Activated CD8-positive, alpha-beta memory T cell treated with anti-CD3 and anti-CD28 coated beads for 4 hours (primary cell): ENCODE data around the gene STEAP1.

Experiments used
- DNase-seq, 2 donors: peaks; one replicate each; pipeline ENCODE4 v3.0.0-alpha.2; 2020; ENCODE audit warnings: low read depth in 2 of 2

The STEAP1 gene

DNA sequence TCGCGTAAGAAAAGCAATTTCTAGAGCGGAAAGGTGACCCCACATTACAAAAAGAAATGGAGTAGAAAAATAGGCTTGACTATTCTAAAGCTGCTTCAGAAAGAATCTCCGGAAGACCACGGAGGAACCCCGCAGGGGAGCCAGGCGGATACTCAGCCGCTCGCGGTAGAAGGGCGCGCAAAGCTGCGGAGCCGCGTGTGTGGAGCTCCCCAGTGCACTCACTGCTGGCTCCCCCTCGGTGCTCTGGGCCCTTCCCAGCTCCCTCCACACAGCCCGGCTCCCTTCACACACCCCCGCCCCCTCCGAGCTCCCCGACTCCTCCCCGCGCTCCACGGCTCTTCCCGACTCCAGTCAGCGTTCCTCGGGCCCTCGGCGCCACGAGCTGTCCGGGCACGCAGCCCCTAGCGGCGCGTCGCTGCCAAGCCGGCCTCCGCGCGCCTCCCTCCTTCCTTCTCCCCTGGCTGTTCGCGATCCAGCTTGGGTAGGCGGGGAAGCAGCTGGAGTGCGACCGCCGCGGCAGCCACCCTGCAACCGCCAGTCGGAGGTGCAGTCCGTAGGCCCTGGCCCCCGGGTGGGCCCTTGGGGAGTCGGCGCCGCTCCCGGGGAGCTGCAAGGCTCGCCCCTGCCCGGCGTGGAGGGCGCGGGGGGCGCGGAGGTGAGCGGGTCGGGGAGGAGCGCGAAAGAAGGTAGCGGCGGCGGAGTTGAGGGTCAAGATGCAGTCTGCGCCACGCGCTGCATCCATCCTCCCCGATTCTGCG, 57.3 kb downstream of the STEAP1 start, which contains the start of gene STEAP2:
TSS of gene STEAP2 (plus strand) at position 350 of the 758 bp plus-strand sequence. CDS start 13,343 bp downstream, outside the sequence.
- no peak for DNase-seq

- no peak for DNase-seq
These were observed 57.9 kb downstream of the STEAP1 start for GRCh38 chr7:90212149-90212495.

DNA sequence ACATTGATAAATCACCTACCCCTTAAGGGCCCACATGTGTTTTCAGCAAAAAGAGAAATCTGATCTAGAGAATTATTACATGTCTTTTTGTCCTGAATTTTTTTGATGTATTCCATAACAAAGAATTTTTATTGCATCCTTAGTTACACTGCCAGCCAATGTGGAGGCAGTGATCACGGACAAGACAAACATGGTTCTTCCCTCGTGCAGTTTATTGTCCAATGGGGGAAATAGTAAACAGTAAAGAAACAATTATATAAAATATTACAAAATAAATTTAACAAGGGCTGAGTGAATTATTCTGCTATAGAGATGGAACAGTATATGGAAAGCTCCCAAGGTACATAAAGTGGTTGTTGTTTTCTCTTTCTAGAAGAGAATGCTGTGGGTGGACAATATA, 59.3 kb downstream of the STEAP1 start:
- DNase-seq = no peak
